NT2/D1 (cell line): ENCODE results near the gene CPXM2.

Source experiments
- DNase-seq: peaks from one replicate; pipeline ENCODE4 v3.0.0-alpha.2; 2011; ENCODE audit warnings: low read depth, low spot score
- H3K27me3 ChIP-seq: 2 replicates; pipeline ENCODE4 v1.6.0; 2011; ENCODE audit warnings: mild to moderate bottlenecking; ENCODE audit not compliant: insufficient read length, insufficient read depth
- H3K36me3 ChIP-seq: 2 replicates; pipeline ENCODE4 v1.6.1; 2011; ENCODE audit warnings: mild to moderate bottlenecking, low read length, mixed read lengths; ENCODE audit not compliant: insufficient read depth, insufficient read length
- H3K4me1 ChIP-seq: 2 replicates; pipeline ENCODE4 v1.5.1; 2011; ENCODE audit not compliant: insufficient read depth, insufficient read length
- H3K4me3 ChIP-seq: 2 replicates; pipeline ENCODE4 v1.5.1; 2011; ENCODE audit warnings: low read depth; ENCODE audit not compliant: insufficient read length
- H3K9ac ChIP-seq: 2 replicates; pipeline ENCODE4 v1.6.0; 2011; ENCODE audit warnings: low read depth; ENCODE audit not compliant: insufficient read length
- H3K9me3 ChIP-seq: 2 replicates; pipeline ENCODE4 v1.5.1; 2011; ENCODE audit warnings: mild to moderate bottlenecking, low read length; ENCODE audit not compliant: insufficient read depth
- SUZ12 ChIP-seq: IDR thresholded peaks from 2 replicates; pipeline ENCODE4 v1.6.1; 2011; ENCODE audit not compliant: insufficient read length, insufficient read depth; ENCODE audit errors: extremely low read depth
- YY1 ChIP-seq: IDR thresholded peaks from 2 replicates; pipeline ENCODE4 v1.6.1; 2011; ENCODE audit not compliant: insufficient read length, insufficient read depth
- ZNF274 ChIP-seq: IDR thresholded peaks from 2 replicates; pipeline ENCODE4 v1.6.1; 2011; ENCODE audit warnings: mild to moderate bottlenecking, low read depth, low read length

Gene CPXM2

DNA sequence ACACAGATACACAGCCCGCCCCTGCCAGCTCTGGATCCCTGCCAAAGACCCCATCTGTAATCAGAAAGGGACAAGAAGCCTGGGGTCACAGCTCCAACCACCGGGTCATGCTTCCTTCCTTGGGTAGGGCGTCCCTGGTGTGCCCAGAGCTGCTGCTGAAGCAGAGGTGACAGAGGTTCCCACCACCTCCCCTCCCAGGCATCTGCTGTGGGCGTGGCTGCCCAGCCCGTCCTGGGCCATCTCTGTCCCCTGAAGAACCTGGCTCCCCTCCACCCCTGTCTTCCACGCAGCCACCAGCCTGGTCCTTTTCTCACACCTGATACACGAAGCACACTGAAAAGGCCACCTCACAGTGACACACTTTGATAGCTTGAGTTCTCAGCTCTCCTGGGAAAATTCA lies 38.2 kb upstream of the CPXM2 start:
- Histone ChIP-seq H3K36me3 (no peaks in the 10 kb centered on the region), H3K9ac (no peak overlapping the region), H3K4me3 (no peak overlapping the region), H3K27me3 (no peaks in the 10 kb centered on the region), H3K4me1 (peaks cover 2% of the 10 kb centered on the region), H3K9me3 (peaks cover 28% of the 10 kb centered on the region)
- no peak for DNase-seq
- TF ChIP-seq YY1 (no peak), ZNF274 (no peak), SUZ12 (no peak)

DNA sequence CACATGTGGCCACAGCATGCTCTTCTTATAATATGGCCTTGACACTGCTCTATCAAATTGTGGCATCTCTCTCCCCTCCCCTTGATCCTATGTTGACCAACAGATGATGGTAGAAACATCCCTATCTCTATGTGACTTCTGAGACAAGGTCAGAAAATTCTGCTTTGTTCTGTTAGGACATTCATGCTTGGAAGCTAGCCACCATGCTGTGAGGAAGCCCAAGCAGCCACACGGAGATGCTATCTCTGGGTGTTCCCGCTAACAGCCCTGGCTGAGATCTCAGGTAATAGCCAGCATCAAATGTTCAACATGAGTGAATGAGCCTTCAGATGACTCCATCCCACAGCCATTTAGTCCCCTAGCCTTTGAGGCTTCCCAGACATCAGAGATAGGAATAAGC lies 36.8 kb upstream of the CPXM2 start:
- H3K4me1 ChIP-seq, result no peaks in the 10 kb centered on the region
- H3K9ac ChIP-seq, result no peak overlapping the region
- no peak for DNase-seq
- H3K9me3 ChIP-seq, result peaks cover 28% of the 10 kb centered on the region
- H3K4me3 ChIP-seq, result no peak overlapping the region
- no peaks in the 10 kb centered on the region for H3K27me3 ChIP-seq
- H3K36me3 ChIP-seq, result no peaks in the 10 kb centered on the region
- TF ChIP-seq YY1 (no peak), ZNF274 (no peak), SUZ12 (no peak)

DNA sequence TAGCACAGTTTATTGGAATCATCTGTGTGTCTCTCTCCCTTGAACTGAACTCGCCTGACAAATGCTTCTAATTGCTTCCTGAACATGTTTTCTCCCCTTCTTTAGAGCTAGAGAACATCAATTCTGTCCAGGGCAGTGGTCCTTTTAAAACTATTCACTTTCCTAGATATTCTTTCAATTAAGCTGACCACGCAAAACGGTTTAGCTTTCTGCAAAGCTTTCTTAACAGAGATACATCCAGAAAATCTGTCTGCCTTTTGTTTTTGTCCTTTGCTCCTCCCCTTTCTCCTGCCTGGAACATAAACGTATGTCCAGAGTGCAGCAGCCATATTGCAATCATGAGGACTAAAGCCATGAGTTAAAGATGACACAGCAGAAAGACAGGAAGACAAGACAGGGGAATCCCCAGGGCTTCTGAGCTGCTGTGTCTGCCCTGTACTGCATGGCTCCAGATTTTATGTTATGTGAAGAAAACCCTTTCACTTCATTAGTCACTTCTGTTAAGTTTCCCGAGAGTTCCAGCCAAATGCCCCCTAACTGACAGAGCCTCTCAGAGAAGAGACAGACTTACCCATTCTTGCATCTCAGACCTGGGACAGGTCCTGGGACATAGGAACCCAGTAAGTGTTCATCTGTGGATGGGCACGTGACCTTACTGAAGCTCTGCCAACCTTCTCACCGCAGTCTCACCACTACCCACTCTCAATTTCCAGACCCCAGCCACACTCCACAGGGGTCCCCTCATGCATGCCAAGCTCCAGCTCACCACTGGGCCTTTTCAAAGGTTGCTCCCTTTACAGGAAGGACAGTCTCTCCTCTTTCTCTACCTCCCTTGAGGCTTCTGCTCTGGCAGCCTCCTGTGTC lies 35.0 kb upstream of the CPXM2 start:
- no peaks in the 10 kb centered on the region for H3K27me3 ChIP-seq
- no peak for DNase-seq
- H3K36me3 ChIP-seq, result no peaks in the 10 kb centered on the region
- no peak overlapping the region for H3K9ac ChIP-seq
- no peaks in the 10 kb centered on the region for H3K4me1 ChIP-seq
- H3K4me3 ChIP-seq, result no peak overlapping the region
- peaks cover 14% of the 10 kb centered on the region for H3K9me3 ChIP-seq
- TF ChIP-seq SUZ12 (no peak), YY1 (no peak), ZNF274 (no peak)

DNA sequence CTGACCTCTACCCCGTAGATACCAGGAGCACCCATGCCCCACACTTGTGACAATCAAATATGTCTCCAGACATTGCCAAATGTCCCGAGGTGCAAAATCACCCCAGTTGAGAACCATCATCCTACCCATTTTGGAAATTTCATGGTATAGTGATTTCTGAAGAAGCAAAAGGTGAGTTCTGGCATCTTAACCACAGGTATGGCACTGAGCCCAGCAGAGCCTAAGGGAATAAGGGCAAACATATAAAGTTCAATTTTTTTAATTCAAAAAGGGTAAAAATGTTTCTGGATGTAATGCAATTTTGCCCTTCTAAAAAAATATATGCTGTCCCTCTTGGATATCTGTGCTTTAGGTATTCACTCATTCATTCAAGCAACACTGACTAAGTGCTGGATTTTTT lies 30.5 kb upstream of the CPXM2 start:
- Histone ChIP-seq H3K27me3 (no peaks in the 10 kb centered on the region), H3K4me1 (no peaks in the 10 kb centered on the region), H3K9me3 (no peaks in the 10 kb centered on the region), H3K9ac (no peak overlapping the region), H3K4me3 (no peak overlapping the region), H3K36me3 (no peaks in the 10 kb centered on the region)
- TF ChIP-seq SUZ12 (no peak), ZNF274 (no peak), YY1 (no peak)
- no peak for DNase-seq

DNA sequence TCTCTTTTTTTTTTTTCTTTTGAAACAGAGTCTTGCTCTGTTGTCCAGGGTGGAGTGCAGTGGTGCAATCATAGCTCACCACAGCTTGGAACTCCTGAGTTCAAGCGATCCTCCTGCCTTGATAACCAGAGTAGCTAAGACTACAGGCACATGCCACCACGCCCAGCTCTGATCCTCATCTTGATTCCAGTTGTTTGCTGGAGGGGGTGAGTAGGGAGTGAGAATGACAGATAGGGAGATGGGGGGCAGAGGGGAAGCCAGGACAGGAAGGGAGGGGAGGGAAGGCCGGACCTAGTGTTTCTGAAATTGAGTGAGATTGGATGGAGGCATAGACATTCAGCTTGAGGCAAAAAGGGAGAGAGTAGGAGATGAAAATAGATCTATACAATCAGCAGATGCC lies 25.2 kb upstream of the CPXM2 start:
- no peak for TF ChIP-seq YY1
- no peak for TF ChIP-seq ZNF274
- TF ChIP-seq SUZ12, result no peak
- no peaks in the 10 kb centered on the region for H3K27me3 ChIP-seq
- H3K4me1 ChIP-seq, result peaks cover 4% of the 10 kb centered on the region
- DNase-seq, result no peak
- H3K4me3 ChIP-seq, result no peak overlapping the region
- H3K9me3 ChIP-seq, result no peaks in the 10 kb centered on the region
- no peaks in the 10 kb centered on the region for H3K36me3 ChIP-seq
- H3K9ac ChIP-seq, result no peak overlapping the region

DNA sequence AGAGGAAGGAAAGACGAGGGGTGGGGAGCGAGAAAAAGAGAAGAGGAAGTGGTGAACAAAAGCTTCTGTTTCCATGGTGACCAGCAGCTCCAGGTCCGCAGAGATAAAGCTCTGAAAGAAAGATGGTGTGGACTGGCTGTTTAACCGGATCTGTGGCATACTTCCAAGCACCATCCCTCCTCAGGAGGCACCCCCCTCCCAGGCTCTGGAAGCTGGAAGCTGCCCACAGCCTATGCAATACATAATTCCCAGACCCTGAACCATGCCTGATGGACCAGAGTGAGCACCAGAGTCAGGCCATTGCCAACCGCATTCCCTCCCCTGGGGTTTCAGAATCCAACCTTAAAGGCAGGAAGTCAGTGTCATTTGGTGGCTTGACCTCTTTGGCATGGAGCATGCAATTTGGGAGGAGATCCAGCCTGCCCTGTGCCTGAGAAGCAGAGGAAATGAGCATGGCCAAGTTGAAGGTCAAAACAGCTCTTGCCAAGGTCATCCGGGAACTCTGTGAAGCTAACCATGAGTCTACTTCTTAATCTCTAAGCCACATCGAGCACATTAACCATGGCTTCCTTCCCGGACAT lies 22.2 kb upstream of the CPXM2 start:
- no peak for TF ChIP-seq SUZ12
- no peak for TF ChIP-seq ZNF274
- no peak for TF ChIP-seq YY1
- H3K4me1 ChIP-seq, result peaks cover 4% of the 10 kb centered on the region
- no peak overlapping the region for H3K4me3 ChIP-seq
- no peak overlapping the region for H3K9ac ChIP-seq
- no peaks in the 10 kb centered on the region for H3K9me3 ChIP-seq
- DNase-seq, result no peak
- H3K27me3 ChIP-seq, result no peaks in the 10 kb centered on the region
- H3K36me3 ChIP-seq, result no peaks in the 10 kb centered on the region

DNA sequence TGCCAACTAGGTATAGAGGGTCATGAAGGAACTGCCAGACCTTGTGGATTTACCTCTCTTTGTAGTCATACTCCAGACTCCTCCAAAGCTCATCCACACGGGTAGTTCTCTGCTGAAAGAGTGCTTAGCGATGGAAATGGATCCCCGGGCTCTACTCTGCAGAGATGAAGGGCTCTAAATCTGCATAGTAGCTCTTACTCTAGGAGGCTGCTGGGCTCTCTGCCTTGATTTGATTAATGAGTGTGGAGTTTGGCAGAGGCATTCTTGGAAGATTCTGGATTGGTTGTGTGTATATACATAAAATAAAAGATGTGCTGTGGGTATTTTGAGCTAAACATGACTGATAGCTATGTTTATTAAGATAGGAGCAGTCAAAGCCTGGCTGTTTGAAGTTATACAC lies 21.3 kb upstream of the CPXM2 start:
- Histone ChIP-seq H3K4me3 (no peak overlapping the region), H3K27me3 (no peaks in the 10 kb centered on the region), H3K9ac (no peak overlapping the region), H3K9me3 (no peaks in the 10 kb centered on the region), H3K36me3 (no peaks in the 10 kb centered on the region), H3K4me1 (peaks cover 4% of the 10 kb centered on the region)
- no peak for DNase-seq
- no peak for TF ChIP-seq SUZ12
- TF ChIP-seq ZNF274, result no peak
- no peak for TF ChIP-seq YY1
